Measurements from ENCODE around the gene POLR1G. TPM values are rescaled to one million over a fixed set of nuclear protein-coding genes. Genes with fewer than 3 reads are reported as not detected.
A peak's percentile ranks its signal among the peaks of the same experiment; 100 is the strongest.

The POLR1G gene
- total and polyA plus RNA-seq, 2 experiments from 2014 or later: 33.0 to 85.9 TPM

GRCh38 chr19:45444318-45445041, 38.0 kb downstream of the POLR1G start (continued):
- TF ChIP-seq REST (IDR thresholded peaks at IDR 0.05; ENCODE audit: unreplicated experiment) (no peak), EZH2phosphoT487 (IDR thresholded peaks at IDR 0.05; ENCODE audit: unreplicated experiment) (no peak), CTCF (conservative IDR thresholded peaks at IDR 0.05; ENCODE audit: low read depth in 2 of 2) (0 out of 4 replicates have a peak, but pooled peaks of 1 of the 2 experiments have one; percentile 10)

- no peaks in the 10 kb centered on the region for H3K9me3 Mint-ChIP-seq
- H3K4me1 Mint-ChIP-seq: peaks cover 30% of the 10 kb centered on the region
- peaks cover 37% of the 10 kb centered on the region for H3K27me3 Mint-ChIP-seq (ENCODE audit: insufficient read depth, low read depth, poor library complexity)
- Histone ChIP-seq H3K79me2 (replicated peaks; ENCODE audit: insufficient read depth) (no peaks in the 10 kb centered on the region), H3F3A (replicated peaks; ENCODE audit: low read depth) (peaks cover 39% of the 10 kb centered on the region), H4K20me1 (replicated peaks; ENCODE audit: insufficient read depth) (no peaks in the 10 kb centered on the region), H3K4me1 (ENCODE audit: insufficient read depth) (peaks cover 29% of the 10 kb centered on the region), H3K4me2 (peak overlapping the region; percentile 98), H3K36me3 (ENCODE audit: insufficient read depth) (no peaks in the 10 kb centered on the region), H3K4me3 (peak overlapping the region; percentile 85; the same call in 1 of the 2 replicates), H3K9me2 (ENCODE audit: insufficient read depth) (no peaks in the 10 kb centered on the region), H2AFZ (no peak overlapping the region), H3K27ac (ENCODE audit: low read depth) (no peak overlapping the region), H3K27me3 (ENCODE audit: insufficient read depth) (peaks cover 49% of the 10 kb centered on the region)
- peak overlapping the region; percentile 90; the same call in 2 of the 3 replicates for H3K4me3 Mint-ChIP-seq
- DNase-seq (ENCODE audit: low spot score) (no peak), ATAC-seq (no peak)
- TF ChIP-seq CTCF (conservative IDR thresholded peaks at IDR 0.05; ENCODE audit: low read depth in 2 of 2): no peak
- no peak for TF ChIP-seq STAT1 (IDR thresholded peaks at IDR 0.05; ENCODE audit: unreplicated experiment)
- TF ChIP-seq CREB1 (CRISPR knock-in tag; IDR thresholded peaks at IDR 0.05; ENCODE audit: low read depth): no peak
- TF ChIP-seq ZNF114 (CRISPR knock-in tag; IDR thresholded peaks at IDR 0.05): no peak
- TF ChIP-seq POLR2AphosphoS5 (IDR thresholded peaks at IDR 0.05; ENCODE audit: low read depth): no peak
- H3K27ac Mint-ChIP-seq: no peak overlapping the region
- no peaks in the 10 kb centered on the region; the same call in 2 of the 3 replicates for H3K36me3 Mint-ChIP-seq (ENCODE audit: low read depth)
Observed at GRCh38 chr19:45445139-45445538, 38.7 kb downstream of the POLR1G start.
